HG03135 (cell line): Measurements from ENCODE around the gene SERPINB7.

Experiments used
- ATAC-seq: cut with Tn5 transposase; IDR thresholded peaks from one replicate; pipeline ENCODE4 v1.9.1; 2021; ENCODE audit warnings: mild to moderate bottlenecking, moderate library complexity; ENCODE audit not compliant: unreplicated experiment

Gene SERPINB7

GRCh38 chr18:63784787-63785452 is 9.7 kb downstream of the SERPINB7 start:
- no peak for ATAC-seq

GRCh38 chr18:63787673-63788072 is 12.5 kb downstream of the SERPINB7 start:
- no peak for ATAC-seq

GRCh38 chr18:63788447-63789096 is 13.4 kb downstream of the SERPINB7 start:
- ATAC-seq, result no peak

- no peak for ATAC-seq
Measured at GRCh38 chr18:63789327-63789726, 14.1 kb downstream of the SERPINB7 start.

- ATAC-seq, result no peak
Measured at GRCh38 chr18:63795606-63796005, 20.4 kb downstream of the SERPINB7 start.

- ATAC-seq, result no peak
Measured at GRCh38 chr18:63799189-63799588, 24.0 kb downstream of the SERPINB7 start.

GRCh38 chr18:63801343-63801742 is 26.1 kb downstream of the SERPINB7 start:
- no peak for ATAC-seq

- ATAC-seq, result no peak
Measured at GRCh38 chr18:63808125-63808524, 32.9 kb downstream of the SERPINB7 start.

- ATAC-seq, result no peak
Measured at GRCh38 chr18:63817441-63818051, 42.3 kb downstream of the SERPINB7 start.

GRCh38 chr18:63818212-63818611 is 43.0 kb downstream of the SERPINB7 start:
- no peak for ATAC-seq

- ATAC-seq, result no peak
Measured at GRCh38 chr18:63819786-63820185, 44.6 kb downstream of the SERPINB7 start.

GRCh38 chr18:63820694-63821093 is 45.5 kb downstream of the SERPINB7 start:
- no peak for ATAC-seq

- no peak for ATAC-seq
Measured at GRCh38 chr18:63823516-63824219, 48.5 kb downstream of the SERPINB7 start.

GRCh38 chr18:63824220-63824525 is 49.0 kb downstream of the SERPINB7 start:
- ATAC-seq, result no peak

- ATAC-seq, result no peak
Measured at GRCh38 chr18:63828120-63828519, 52.9 kb downstream of the SERPINB7 start.

- no peak for ATAC-seq
Measured at GRCh38 chr18:63828656-63829055, 53.4 kb downstream of the SERPINB7 start.

GRCh38 chr18:63829886-63830285 is 54.7 kb downstream of the SERPINB7 start:
- no peak for ATAC-seq

- peak; percentile 81 for ATAC-seq
Measured at GRCh38 chr18:63831080-63831788, 56.0 kb downstream of the SERPINB7 start.

- no peak for ATAC-seq
Measured at GRCh38 chr18:63832470-63832869, 57.3 kb downstream of the SERPINB7 start.

- ATAC-seq, result no peak
Measured at GRCh38 chr18:63834471-63835113, 59.4 kb downstream of the SERPINB7 start.

GRCh38 chr18:63836456-63836855 is 61.2 kb downstream of the SERPINB7 start:
- no peak for ATAC-seq
